Muscle of leg (tissue), 11 donors: ENCODE data around the gene PRDX4. TPM values are rescaled to one million over a fixed set of nuclear protein-coding genes. Genes with fewer than 3 reads are reported as not detected.
A peak's percentile ranks its signal among the peaks of the same experiment; 100 is the strongest.
"Not testable (repeated sequence)": the region's sequence is repeated elsewhere in the genome, so short reads cannot be mapped to it uniquely, and the experiment has no call there.

Experiments
- DNase-seq: peaks from one replicate; pipeline ENCODE4 v3.0.0; 2013
- H3K27ac ChIP-seq: one replicate; pipeline ENCODE4 v1.5.1; 2013; ENCODE audit warnings: mild to moderate bottlenecking, low read length, control low read depth
- H3K27me3 ChIP-seq: one replicate; pipeline ENCODE4 v1.6.1; 2013; ENCODE audit warnings: low read length; ENCODE audit not compliant: control insufficient read depth, insufficient read depth
- H3K36me3 ChIP-seq: one replicate; pipeline ENCODE4 v1.6.1; 2013; ENCODE audit warnings: low read length; ENCODE audit not compliant: control insufficient read depth, insufficient read depth
- H3K4me1 ChIP-seq: one replicate; pipeline ENCODE4 v1.6.1; 2013; ENCODE audit warnings: low read length; ENCODE audit not compliant: control insufficient read depth, insufficient read depth
- H3K4me3 ChIP-seq: one replicate; pipeline ENCODE4 v1.5.1; 2013; ENCODE audit warnings: low read length, control low read depth
- H3K9me3 ChIP-seq: replicated peaks from 2 replicates; pipeline ENCODE4 v1.6.1; 2013; ENCODE audit warnings: low read depth, low read length; ENCODE audit not compliant: control insufficient read depth
- WGBS: methylation state at CpG from one replicate; pipeline ENCODE4 v1.1.5; 2013; ENCODE audit warnings: missing lambda C conversion rate; ENCODE audit not compliant: insufficient coverage; 5-methylcytosine and 5-hydroxymethylcytosine counted together
- polyA plus RNA-seq, 8 donors: library from polyadenylated mRNA; unstranded; fragments of 120-200 nt; gene quantifications; one replicate each; pipeline versions ENCODE4 v1.2.1 to v1.2.3, GENCODE V29; 2013; ENCODE audit warnings: inconsistent platforms in 1 of 8, low replicate concordance in 1 of 8; ENCODE audit not compliant: insufficient read length in 8 of 8, insufficient read depth in 1 of 8
- total RNA-seq: library from RNA; stranded (reverse); fragments of 120-200 nt; gene quantifications from one replicate; pipeline ENCODE4 v1.2.4, GENCODE V29; 2013

PRDX4 gene
- total and polyA plus RNA-seq, 9 donors = 68.1 to 156 (median 92.0) TPM

- peak overlapping the region; percentile 81 for H3K27ac ChIP-seq
- H3K27me3 ChIP-seq = peaks cover 19% of the 10 kb centered on the region
- peaks cover 3% of the 10 kb centered on the region for H3K4me1 ChIP-seq
- 89% methylated on average over 14 of the region's 16 CpGs for WGBS
- H3K4me3 ChIP-seq = no peak overlapping the region
- H3K36me3 ChIP-seq = no peaks in the 10 kb centered on the region
- DNase-seq = no peak
- H3K9me3 ChIP-seq = no peaks in the 10 kb centered on the region
Observed at GRCh38 chrX:23666282-23666681, 1.0 kb upstream of the PRDX4 start.

- Histone ChIP-seq H3K4me1 (peaks cover 3% of the 10 kb centered on the region), H3K4me3 (peak overlapping the region; percentile 77), H3K27me3 (peaks cover 19% of the 10 kb centered on the region), H3K9me3 (no peaks in the 10 kb centered on the region), H3K27ac (peak overlapping the region; percentile 85), H3K36me3 (no peaks in the 10 kb centered on the region)
- WGBS = 25% methylated on average over 3 of the region's 3 CpGs
- peak; percentile 24 for DNase-seq
Observed at GRCh38 chrX:23668335-23668734, 1.0 kb downstream of the PRDX4 start.

- Histone ChIP-seq H3K27ac (peak overlapping the region; percentile 6), H3K36me3 (peaks cover 2% of the 10 kb centered on the region), H3K4me1 (peaks cover 3% of the 10 kb centered on the region), H3K27me3 (peaks cover 10% of the 10 kb centered on the region), H3K9me3 (no peaks in the 10 kb centered on the region), H3K4me3 (no peak overlapping the region)
- DNase-seq = peak; percentile 54
- WGBS = no CpG with 5 or more reads among the region's 1 CpG
Observed at GRCh38 chrX:23670528-23670927, 3.2 kb downstream of the PRDX4 start.

- Histone ChIP-seq H3K9me3 (no peaks in the 10 kb centered on the region), H3K4me3 (no peak overlapping the region), H3K4me1 (peaks cover 3% of the 10 kb centered on the region), H3K36me3 (peaks cover 2% of the 10 kb centered on the region), H3K27me3 (peaks cover under 1% of the 10 kb centered on the region), H3K27ac (no peak overlapping the region)
- DNase-seq = peak; percentile 39
- WGBS = 40% methylated on average over 1 of the region's 3 CpGs
Observed at GRCh38 chrX:23673108-23673507, 5.8 kb downstream of the PRDX4 start.

GRCh38 chrX:23676486-23676885 is 9.2 kb downstream of the PRDX4 start:
- H3K36me3 ChIP-seq, H3K9me3 ChIP-seq, H3K4me1 ChIP-seq, H3K4me3 ChIP-seq, DNase-seq, H3K27ac ChIP-seq, H3K27me3 ChIP-seq: not testable (repeated sequence)
- no CpG with 5 or more reads among the region's 3 CpGs for WGBS

- H3K36me3 ChIP-seq = peaks cover 3% of the 10 kb centered on the region
- H3K4me1 ChIP-seq = no peaks in the 10 kb centered on the region
- DNase-seq = no peak
- peaks cover 20% of the 10 kb centered on the region for H3K27me3 ChIP-seq
- no peak overlapping the region for H3K4me3 ChIP-seq
- H3K27ac ChIP-seq = no peak overlapping the region
- WGBS = 67% methylated on average over 7 of the region's 8 CpGs
- H3K9me3 ChIP-seq = no peaks in the 10 kb centered on the region
Observed at GRCh38 chrX:23692166-23692565, 24.9 kb downstream of the PRDX4 start.

- no peaks in the 10 kb centered on the region for H3K9me3 ChIP-seq
- H3K36me3 ChIP-seq = no peaks in the 10 kb centered on the region
- H3K4me1 ChIP-seq = no peaks in the 10 kb centered on the region
- DNase-seq = peak; percentile 78
- peaks cover 24% of the 10 kb centered on the region for H3K27me3 ChIP-seq
- H3K27ac ChIP-seq = no peak overlapping the region
- WGBS = no CpG with 5 or more reads among the region's 8 CpGs
- H3K4me3 ChIP-seq = no peak overlapping the region
Observed at GRCh38 chrX:23694606-23695005, 27.3 kb downstream of the PRDX4 start.

- Histone ChIP-seq H3K27ac (no peak overlapping the region), H3K9me3 (no peaks in the 10 kb centered on the region), H3K4me3 (no peak overlapping the region), H3K36me3 (peaks cover 16% of the 10 kb centered on the region), H3K27me3 (peaks cover 14% of the 10 kb centered on the region), H3K4me1 (no peaks in the 10 kb centered on the region)
- DNase-seq = peak; percentile 20
- 59% methylated on average over 11 of the region's 16 CpGs for WGBS
Observed at GRCh38 chrX:23699636-23700194, 32.4 kb downstream of the PRDX4 start.

GRCh38 chrX:23704673-23705206 is 37.4 kb downstream of the PRDX4 start:
- peaks cover 9% of the 10 kb centered on the region for H3K27me3 ChIP-seq
- H3K36me3 ChIP-seq = peaks cover 25% of the 10 kb centered on the region
- no peak overlapping the region for H3K4me3 ChIP-seq
- H3K4me1 ChIP-seq = no peaks in the 10 kb centered on the region
- H3K9me3 ChIP-seq = no peaks in the 10 kb centered on the region
- no peak for DNase-seq
- no peak overlapping the region for H3K27ac ChIP-seq
- no CpG with 5 or more reads among the region's 5 CpGs for WGBS

- Histone ChIP-seq H3K27ac (no peak overlapping the region), H3K9me3 (no peaks in the 10 kb centered on the region), H3K27me3 (peaks cover 8% of the 10 kb centered on the region), H3K36me3 (peaks cover 26% of the 10 kb centered on the region), H3K4me1 (no peaks in the 10 kb centered on the region), H3K4me3 (no peak overlapping the region)
- WGBS = no CpG with 5 or more reads among the region's 5 CpGs
- DNase-seq = no peak
Observed at GRCh38 chrX:23705235-23705634, 37.9 kb downstream of the PRDX4 start.
